Neural progenitor cell (in vitro differentiated cells): Measurements from ENCODE around the gene AMBRA1. TPM values are rescaled to one million over a fixed set of nuclear protein-coding genes. Genes with fewer than 3 reads are reported as not detected.

Source experiments
- DNase-seq: peaks from one replicate; pipeline ENCODE4 v3.0.0-alpha.2; 2016; ENCODE audit warnings: low spot score
- H2AFZ ChIP-seq: fragments of 200-600 bp; sonication (generic); replicated peaks from 2 replicates; pipeline ENCODE4 v1.6.1; 2016; ENCODE audit warnings: antibody characterized with exemption
- H3F3A ChIP-seq: fragments of 200-600 bp; sonication (generic); 2 replicates; pipeline ENCODE4 v1.6.1; 2016; ENCODE audit warnings: antibody characterized with exemption, low read depth
- H3K27ac ChIP-seq: fragments of 200-600 bp; sonication (generic); 2 replicates; pipeline ENCODE4 v1.5.1; 2016; ENCODE audit warnings: mild to moderate bottlenecking
- H3K27me3 ChIP-seq: fragments of 200-600 bp; sonication (generic); 2 replicates; pipeline ENCODE4 v1.6.1; 2016; ENCODE audit warnings: mild to moderate bottlenecking, moderate library complexity
- H3K36me3 ChIP-seq: fragments of 200-600 bp; sonication (generic); 2 replicates; pipeline ENCODE4 v1.5.1; 2016
- H3K4me1 ChIP-seq: fragments of 200-600 bp; sonication (generic); 2 replicates; pipeline ENCODE4 v1.6.1; 2016; ENCODE audit warnings: mixed run types
- H3K4me2 ChIP-seq: fragments of 200-600 bp; sonication (generic); 2 replicates; pipeline ENCODE4 v1.6.1; 2016
- H3K4me3 ChIP-seq: fragments of 200-600 bp; sonication (generic); 2 replicates; pipeline ENCODE4 v1.5.1; 2016
- H3K79me2 ChIP-seq: fragments of 200-600 bp; sonication (generic); 2 replicates; pipeline ENCODE4 v1.6.1; 2016; ENCODE audit warnings: low read depth
- H3K9ac ChIP-seq: fragments of 200-600 bp; sonication (generic); 2 replicates; pipeline ENCODE4 v1.6.1; 2016
- H3K9me3 ChIP-seq: fragments of 200-600 bp; sonication (generic); 2 replicates; pipeline ENCODE4 v1.5.1; 2016; ENCODE audit warnings: low read depth
- H4K20me1 ChIP-seq: fragments of 200-600 bp; sonication (generic); 2 replicates; pipeline ENCODE4 v1.6.1; 2016; ENCODE audit warnings: low read depth
- H3K27ac Mint-ChIP-seq: 3 replicates; pipeline ENCODE4 v1.8.0; 2021; ENCODE audit warnings: mixed read lengths
- H3K27me3 Mint-ChIP-seq: 2 replicates; pipeline ENCODE4 v1.8.0; 2022; ENCODE audit warnings: low read depth, mild to moderate bottlenecking, inconsistent platforms, moderate library complexity, mixed read lengths; ENCODE audit not compliant: insufficient read depth
- H3K36me3 Mint-ChIP-seq: 3 replicates; pipeline ENCODE4 v1.8.0; 2021; ENCODE audit warnings: mixed read lengths
- H3K4me1 Mint-ChIP-seq: 3 replicates; pipeline ENCODE4 v1.8.0; 2021; ENCODE audit warnings: mixed read lengths
- H3K4me3 Mint-ChIP-seq: 3 replicates; pipeline ENCODE4 v1.8.0; 2021; ENCODE audit warnings: mild to moderate bottlenecking, moderate library complexity, mixed read lengths
- H3K9me3 Mint-ChIP-seq: 3 replicates; pipeline ENCODE4 v1.8.0; 2020; ENCODE audit warnings: mixed read lengths
- CTCF ChIP-seq: fragments of 200-600 bp; sonication (generic); IDR thresholded peaks from 2 replicates; pipeline ENCODE4 v1.5.1; 2017; ENCODE audit warnings: antibody characterized with exemption, mild to moderate bottlenecking
- EZH2 ChIP-seq: fragments of 200-600 bp; sonication (generic); IDR thresholded peaks from 2 replicates; pipeline ENCODE4 v1.6.1; 2017; ENCODE audit warnings: antibody characterized with exemption, mild to moderate bottlenecking, moderate library complexity
- EZH2phosphoT487 ChIP-seq: fragments of 200-600 bp; sonication (generic); IDR thresholded peaks from 2 replicates; pipeline ENCODE4 v1.6.1; 2017; ENCODE audit warnings: antibody characterized with exemption
- total RNA-seq: library from RNA; depleted of rRNA; stranded (reverse); fragments of >200 nt; gene quantifications from 2 replicates; pipeline ENCODE4 v1.2.3, GENCODE V29; 2015; ENCODE audit warnings: low replicate concordance

Gene AMBRA1
- total RNA-seq, 1 donor from 2014 or later = 20.7 TPM

GRCh38 chr11:46497498-46497897 is 96.3 kb downstream of the AMBRA1 start:
- peaks cover 14% of the 10 kb centered on the region for H4K20me1 ChIP-seq
- TF ChIP-seq EZH2 (no peak), EZH2phosphoT487 (no peak), CTCF (no peak)
- H3K9ac ChIP-seq = no peak overlapping the region
- H2AFZ ChIP-seq = no peak overlapping the region
- DNase-seq = no peak
- Mint-ChIP-seq H3K9me3 (no peaks in the 10 kb centered on the region), H3K36me3 (no peaks in the 10 kb centered on the region), H3K4me1 (peaks cover 17% of the 10 kb centered on the region), H3K27me3 (no peaks in the 10 kb centered on the region), H3K27ac (no peak overlapping the region), H3K4me3 (no peak overlapping the region)
- H3K4me3 ChIP-seq = no peak overlapping the region
- H3K4me2 ChIP-seq = no peak overlapping the region
- no peaks in the 10 kb centered on the region for H3F3A ChIP-seq
- H3K27me3 ChIP-seq = no peaks in the 10 kb centered on the region
- H3K4me1 ChIP-seq = peaks cover 5% of the 10 kb centered on the region
- no peaks in the 10 kb centered on the region for H3K9me3 ChIP-seq
- H3K36me3 ChIP-seq = no peaks in the 10 kb centered on the region
- H3K27ac ChIP-seq = no peak overlapping the region
- H3K79me2 ChIP-seq = no peaks in the 10 kb centered on the region

- H3K4me1 Mint-ChIP-seq = peaks cover 17% of the 10 kb centered on the region
- Histone ChIP-seq H2AFZ (no peak overlapping the region), H3K9ac (no peak overlapping the region), H3K27me3 (no peaks in the 10 kb centered on the region), H3K4me2 (no peak overlapping the region), H3K27ac (peak overlapping the region; percentile 26), H3K4me1 (peaks cover 9% of the 10 kb centered on the region), H3K79me2 (no peaks in the 10 kb centered on the region), H3K4me3 (no peak overlapping the region), H3K9me3 (no peaks in the 10 kb centered on the region), H3F3A (no peaks in the 10 kb centered on the region), H3K36me3 (no peaks in the 10 kb centered on the region), H4K20me1 (peaks cover 19% of the 10 kb centered on the region)
- peaks cover 3% of the 10 kb centered on the region for H3K36me3 Mint-ChIP-seq
- H3K27ac Mint-ChIP-seq = no peak overlapping the region
- no peaks in the 10 kb centered on the region for H3K9me3 Mint-ChIP-seq
- no peak overlapping the region for H3K4me3 Mint-ChIP-seq
- no peak for TF ChIP-seq EZH2
- no peak for TF ChIP-seq EZH2phosphoT487
- TF ChIP-seq CTCF = no peak
- no peaks in the 10 kb centered on the region for H3K27me3 Mint-ChIP-seq
- no peak for DNase-seq
Observed at GRCh38 chr11:46493791-46494190, 100.0 kb downstream of the AMBRA1 start.

- no peak overlapping the region for H3K27ac ChIP-seq
Observed at GRCh38 chr11:46492532-46492931, 101.3 kb downstream of the AMBRA1 start.

More at GRCh38 chr11:46492532-46492931, 101.3 kb downstream of the AMBRA1 start:
- Histone ChIP-seq H3K4me1 (peaks cover 9% of the 10 kb centered on the region), H2AFZ (no peak overlapping the region), H3K4me2 (no peak overlapping the region), H3K79me2 (peaks cover 5% of the 10 kb centered on the region), H3F3A (no peaks in the 10 kb centered on the region), H3K4me3 (no peak overlapping the region), H3K27me3 (no peaks in the 10 kb centered on the region), H3K36me3 (no peaks in the 10 kb centered on the region), H4K20me1 (peaks cover 19% of the 10 kb centered on the region), H3K9me3 (no peaks in the 10 kb centered on the region), H3K9ac (no peak overlapping the region)
- H3K27me3 Mint-ChIP-seq = no peaks in the 10 kb centered on the region
- H3K27ac Mint-ChIP-seq = no peak overlapping the region
- no peaks in the 10 kb centered on the region for H3K9me3 Mint-ChIP-seq
- DNase-seq = no peak
- no peak overlapping the region for H3K4me3 Mint-ChIP-seq
- peaks cover 15% of the 10 kb centered on the region for H3K4me1 Mint-ChIP-seq
- no peak for TF ChIP-seq EZH2phosphoT487
- no peak for TF ChIP-seq CTCF
- no peak for TF ChIP-seq EZH2
- peaks cover 7% of the 10 kb centered on the region for H3K36me3 Mint-ChIP-seq
